ENCODE data around the gene ALCAM.

DNA sequence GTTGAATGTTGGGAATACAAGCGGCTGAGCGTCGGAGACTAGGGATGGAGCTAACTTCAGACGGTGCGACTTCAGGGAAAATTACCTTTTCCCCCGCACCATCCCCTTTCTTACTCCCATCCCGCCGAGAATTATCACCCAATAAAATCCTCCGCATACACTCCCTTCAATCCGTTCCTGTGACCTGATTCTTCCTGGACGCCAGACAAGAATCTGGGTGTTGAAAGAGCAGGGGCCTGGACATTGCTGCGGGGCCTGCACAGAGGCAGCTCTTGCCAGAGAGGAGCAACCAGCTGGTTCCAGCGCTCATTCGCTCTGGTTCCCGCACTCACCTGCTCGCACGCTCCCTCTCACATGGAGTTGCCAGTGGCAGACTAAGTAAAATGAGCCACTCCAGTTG, 241.9 kb downstream of the ALCAM start:
- TF ChIP-seq, protein P1, sequence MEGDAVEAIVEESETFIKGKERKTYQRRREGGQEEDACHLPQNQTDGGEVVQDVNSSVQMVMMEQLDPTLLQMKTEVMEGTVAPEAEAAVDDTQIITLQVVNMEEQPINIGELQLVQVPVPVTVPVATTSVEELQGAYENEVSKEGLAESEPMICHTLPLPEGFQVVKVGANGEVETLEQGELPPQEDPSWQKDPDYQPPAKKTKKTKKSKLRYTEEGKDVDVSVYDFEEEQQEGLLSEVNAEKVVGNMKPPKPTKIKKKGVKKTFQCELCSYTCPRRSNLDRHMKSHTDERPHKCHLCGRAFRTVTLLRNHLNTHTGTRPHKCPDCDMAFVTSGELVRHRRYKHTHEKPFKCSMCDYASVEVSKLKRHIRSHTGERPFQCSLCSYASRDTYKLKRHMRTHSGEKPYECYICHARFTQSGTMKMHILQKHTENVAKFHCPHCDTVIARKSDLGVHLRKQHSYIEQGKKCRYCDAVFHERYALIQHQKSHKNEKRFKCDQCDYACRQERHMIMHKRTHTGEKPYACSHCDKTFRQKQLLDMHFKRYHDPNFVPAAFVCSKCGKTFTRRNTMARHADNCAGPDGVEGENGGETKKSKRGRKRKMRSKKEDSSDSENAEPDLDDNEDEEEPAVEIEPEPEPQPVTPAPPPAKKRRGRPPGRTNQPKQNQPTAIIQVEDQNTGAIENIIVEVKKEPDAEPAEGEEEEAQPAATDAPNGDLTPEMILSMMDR (tag by site-specific recombination; IDR thresholded peaks at IDR 0.05), result no peak
- no peak for TF ChIP-seq ZNF274 (IDR thresholded peaks at IDR 0.05; ENCODE audit: low read length)
- TF ChIP-seq ZNF274 (tag by site-specific recombination; IDR thresholded peaks at IDR 0.05; ENCODE audit: borderline replicate concordance), result no peak
- TF ChIP-seq PRDM1 (tag by site-specific recombination; IDR thresholded peaks at IDR 0.05), result no peak
- TF ChIP-seq ZNF830 (tag by site-specific recombination; IDR thresholded peaks at IDR 0.05; ENCODE audit: low read depth), result no peak
- TF ChIP-seq ZNF423 (tag by site-specific recombination; IDR thresholded peaks at IDR 0.05), result no peak
- TF ChIP-seq MYNN (tag by site-specific recombination; IDR thresholded peaks at IDR 0.05; ENCODE audit: borderline replicate concordance), result no peak
- TF ChIP-seq, protein P2, sequence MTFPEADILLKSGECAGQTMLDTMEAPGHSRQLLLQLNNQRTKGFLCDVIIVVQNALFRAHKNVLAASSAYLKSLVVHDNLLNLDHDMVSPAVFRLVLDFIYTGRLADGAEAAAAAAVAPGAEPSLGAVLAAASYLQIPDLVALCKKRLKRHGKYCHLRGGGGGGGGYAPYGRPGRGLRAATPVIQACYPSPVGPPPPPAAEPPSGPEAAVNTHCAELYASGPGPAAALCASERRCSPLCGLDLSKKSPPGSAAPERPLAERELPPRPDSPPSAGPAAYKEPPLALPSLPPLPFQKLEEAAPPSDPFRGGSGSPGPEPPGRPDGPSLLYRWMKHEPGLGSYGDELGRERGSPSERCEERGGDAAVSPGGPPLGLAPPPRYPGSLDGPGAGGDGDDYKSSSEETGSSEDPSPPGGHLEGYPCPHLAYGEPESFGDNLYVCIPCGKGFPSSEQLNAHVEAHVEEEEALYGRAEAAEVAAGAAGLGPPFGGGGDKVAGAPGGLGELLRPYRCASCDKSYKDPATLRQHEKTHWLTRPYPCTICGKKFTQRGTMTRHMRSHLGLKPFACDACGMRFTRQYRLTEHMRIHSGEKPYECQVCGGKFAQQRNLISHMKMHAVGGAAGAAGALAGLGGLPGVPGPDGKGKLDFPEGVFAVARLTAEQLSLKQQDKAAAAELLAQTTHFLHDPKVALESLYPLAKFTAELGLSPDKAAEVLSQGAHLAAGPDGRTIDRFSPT (tag by site-specific recombination; IDR thresholded peaks at IDR 0.05), result no peak
- TF ChIP-seq, protein P3, sequence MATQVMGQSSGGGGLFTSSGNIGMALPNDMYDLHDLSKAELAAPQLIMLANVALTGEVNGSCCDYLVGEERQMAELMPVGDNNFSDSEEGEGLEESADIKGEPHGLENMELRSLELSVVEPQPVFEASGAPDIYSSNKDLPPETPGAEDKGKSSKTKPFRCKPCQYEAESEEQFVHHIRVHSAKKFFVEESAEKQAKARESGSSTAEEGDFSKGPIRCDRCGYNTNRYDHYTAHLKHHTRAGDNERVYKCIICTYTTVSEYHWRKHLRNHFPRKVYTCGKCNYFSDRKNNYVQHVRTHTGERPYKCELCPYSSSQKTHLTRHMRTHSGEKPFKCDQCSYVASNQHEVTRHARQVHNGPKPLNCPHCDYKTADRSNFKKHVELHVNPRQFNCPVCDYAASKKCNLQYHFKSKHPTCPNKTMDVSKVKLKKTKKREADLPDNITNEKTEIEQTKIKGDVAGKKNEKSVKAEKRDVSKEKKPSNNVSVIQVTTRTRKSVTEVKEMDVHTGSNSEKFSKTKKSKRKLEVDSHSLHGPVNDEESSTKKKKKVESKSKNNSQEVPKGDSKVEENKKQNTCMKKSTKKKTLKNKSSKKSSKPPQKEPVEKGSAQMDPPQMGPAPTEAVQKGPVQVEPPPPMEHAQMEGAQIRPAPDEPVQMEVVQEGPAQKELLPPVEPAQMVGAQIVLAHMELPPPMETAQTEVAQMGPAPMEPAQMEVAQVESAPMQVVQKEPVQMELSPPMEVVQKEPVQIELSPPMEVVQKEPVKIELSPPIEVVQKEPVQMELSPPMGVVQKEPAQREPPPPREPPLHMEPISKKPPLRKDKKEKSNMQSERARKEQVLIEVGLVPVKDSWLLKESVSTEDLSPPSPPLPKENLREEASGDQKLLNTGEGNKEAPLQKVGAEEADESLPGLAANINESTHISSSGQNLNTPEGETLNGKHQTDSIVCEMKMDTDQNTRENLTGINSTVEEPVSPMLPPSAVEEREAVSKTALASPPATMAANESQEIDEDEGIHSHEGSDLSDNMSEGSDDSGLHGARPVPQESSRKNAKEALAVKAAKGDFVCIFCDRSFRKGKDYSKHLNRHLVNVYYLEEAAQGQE (tag by site-specific recombination; IDR thresholded peaks at IDR 0.05), result no peak
- TF ChIP-seq, protein P4, sequence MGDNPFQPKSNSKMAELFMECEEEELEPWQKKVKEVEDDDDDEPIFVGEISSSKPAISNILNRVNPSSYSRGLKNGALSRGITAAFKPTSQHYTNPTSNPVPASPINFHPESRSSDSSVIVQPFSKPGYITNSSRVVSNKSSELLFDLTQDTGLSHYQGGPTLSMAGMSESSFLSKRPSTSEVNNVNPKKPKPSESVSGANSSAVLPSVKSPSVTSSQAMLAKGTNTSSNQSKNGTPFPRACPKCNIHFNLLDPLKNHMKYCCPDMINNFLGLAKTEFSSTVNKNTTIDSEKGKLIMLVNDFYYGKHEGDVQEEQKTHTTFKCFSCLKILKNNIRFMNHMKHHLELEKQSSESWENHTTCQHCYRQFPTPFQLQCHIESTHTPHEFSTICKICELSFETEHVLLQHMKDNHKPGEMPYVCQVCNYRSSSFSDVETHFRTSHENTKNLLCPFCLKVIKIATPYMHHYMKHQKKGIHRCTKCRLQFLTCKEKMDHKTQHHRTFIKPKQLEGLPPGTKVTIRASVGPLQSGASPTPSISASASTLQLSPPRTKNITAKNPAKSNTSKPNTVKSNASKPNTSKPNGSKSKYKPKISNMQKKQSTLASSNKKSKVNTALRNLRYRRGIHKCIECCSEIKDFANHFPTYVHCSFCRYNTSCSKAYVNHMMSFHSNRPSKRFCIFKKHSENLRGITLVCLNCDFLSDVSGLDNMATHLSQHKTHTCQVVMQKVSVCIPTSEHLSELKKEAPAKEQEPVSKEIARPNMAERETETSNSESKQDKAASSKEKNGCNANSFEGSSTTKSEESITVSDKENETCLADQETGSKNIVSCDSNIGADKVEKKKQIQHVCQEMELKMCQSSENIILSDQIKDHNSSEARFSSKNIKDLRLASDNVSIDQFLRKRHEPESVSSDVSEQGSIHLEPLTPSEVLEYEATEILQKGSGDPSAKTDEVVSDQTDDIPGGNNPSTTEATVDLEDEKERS (tag by site-specific recombination; IDR thresholded peaks at IDR 0.05), result no peak
- TF ChIP-seq, protein P5, sequence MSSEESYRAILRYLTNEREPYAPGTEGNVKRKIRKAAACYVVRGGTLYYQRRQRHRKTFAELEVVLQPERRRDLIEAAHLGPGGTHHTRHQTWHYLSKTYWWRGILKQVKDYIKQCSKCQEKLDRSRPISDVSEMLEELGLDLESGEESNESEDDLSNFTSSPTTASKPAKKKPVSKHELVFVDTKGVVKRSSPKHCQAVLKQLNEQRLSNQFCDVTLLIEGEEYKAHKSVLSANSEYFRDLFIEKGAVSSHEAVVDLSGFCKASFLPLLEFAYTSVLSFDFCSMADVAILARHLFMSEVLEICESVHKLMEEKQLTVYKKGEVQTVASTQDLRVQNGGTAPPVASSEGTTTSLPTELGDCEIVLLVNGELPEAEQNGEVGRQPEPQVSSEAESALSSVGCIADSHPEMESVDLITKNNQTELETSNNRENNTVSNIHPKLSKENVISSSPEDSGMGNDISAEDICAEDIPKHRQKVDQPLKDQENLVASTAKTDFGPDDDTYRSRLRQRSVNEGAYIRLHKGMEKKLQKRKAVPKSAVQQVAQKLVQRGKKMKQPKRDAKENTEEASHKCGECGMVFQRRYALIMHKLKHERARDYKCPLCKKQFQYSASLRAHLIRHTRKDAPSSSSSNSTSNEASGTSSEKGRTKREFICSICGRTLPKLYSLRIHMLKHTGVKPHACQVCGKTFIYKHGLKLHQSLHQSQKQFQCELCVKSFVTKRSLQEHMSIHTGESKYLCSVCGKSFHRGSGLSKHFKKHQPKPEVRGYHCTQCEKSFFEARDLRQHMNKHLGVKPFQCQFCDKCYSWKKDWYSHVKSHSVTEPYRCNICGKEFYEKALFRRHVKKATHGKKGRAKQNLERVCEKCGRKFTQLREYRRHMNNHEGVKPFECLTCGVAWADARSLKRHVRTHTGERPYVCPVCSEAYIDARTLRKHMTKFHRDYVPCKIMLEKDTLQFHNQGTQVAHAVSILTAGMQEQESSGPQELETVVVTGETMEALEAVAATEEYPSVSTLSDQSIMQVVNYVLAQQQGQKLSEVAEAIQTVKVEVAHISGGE (tag by site-specific recombination; conservative IDR thresholded peaks at IDR 0.05; ENCODE audit: low read depth), result no peak
- no peak for TF ChIP-seq ZNF654 (tag by site-specific recombination; IDR thresholded peaks at IDR 0.05; ENCODE audit: low read depth)
- no peak for TF ChIP-seq ZXDB (tag by site-specific recombination; IDR thresholded peaks at IDR 0.05)
- TF ChIP-seq ZNF24 (tag by site-specific recombination; IDR thresholded peaks at IDR 0.05), result no peak
- TF ChIP-seq, protein P6, sequence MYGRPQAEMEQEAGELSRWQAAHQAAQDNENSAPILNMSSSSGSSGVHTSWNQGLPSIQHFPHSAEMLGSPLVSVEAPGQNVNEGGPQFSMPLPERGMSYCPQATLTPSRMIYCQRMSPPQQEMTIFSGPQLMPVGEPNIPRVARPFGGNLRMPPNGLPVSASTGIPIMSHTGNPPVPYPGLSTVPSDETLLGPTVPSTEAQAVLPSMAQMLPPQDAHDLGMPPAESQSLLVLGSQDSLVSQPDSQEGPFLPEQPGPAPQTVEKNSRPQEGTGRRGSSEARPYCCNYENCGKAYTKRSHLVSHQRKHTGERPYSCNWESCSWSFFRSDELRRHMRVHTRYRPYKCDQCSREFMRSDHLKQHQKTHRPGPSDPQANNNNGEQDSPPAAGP (tag by site-specific recombination; IDR thresholded peaks at IDR 0.05), result no peak

All from HEK293 (cell line).